AG09309 (cell line): ENCODE results near the gene ACCSL.

ENCODE experiments used
- DNase-seq: peaks from one replicate; pipeline ENCODE4 v3.0.0-alpha.2; 2010; ENCODE audit warnings: low read depth
- H3K4me3 ChIP-seq: 2 replicates; pipeline ENCODE4 v1.5.1; 2011; ENCODE audit warnings: mild to moderate bottlenecking, low read depth, low read length, moderate library complexity; ENCODE audit not compliant: control insufficient read depth
- TF ChIP-seq, protein P1 (sequence below): IDR thresholded peaks from 2 replicates; pipeline ENCODE4 v1.5.1; 2011; ENCODE audit warnings: mild to moderate bottlenecking, low read depth, low read length, inconsistent platforms; ENCODE audit not compliant: insufficient read depth, control insufficient read depth; ENCODE audit errors: missing control alignments

Gene ACCSL

GRCh38 chr11:44078794-44079193 is 31.0 kb downstream of the ACCSL start:
- TF ChIP-seq, protein P1, sequence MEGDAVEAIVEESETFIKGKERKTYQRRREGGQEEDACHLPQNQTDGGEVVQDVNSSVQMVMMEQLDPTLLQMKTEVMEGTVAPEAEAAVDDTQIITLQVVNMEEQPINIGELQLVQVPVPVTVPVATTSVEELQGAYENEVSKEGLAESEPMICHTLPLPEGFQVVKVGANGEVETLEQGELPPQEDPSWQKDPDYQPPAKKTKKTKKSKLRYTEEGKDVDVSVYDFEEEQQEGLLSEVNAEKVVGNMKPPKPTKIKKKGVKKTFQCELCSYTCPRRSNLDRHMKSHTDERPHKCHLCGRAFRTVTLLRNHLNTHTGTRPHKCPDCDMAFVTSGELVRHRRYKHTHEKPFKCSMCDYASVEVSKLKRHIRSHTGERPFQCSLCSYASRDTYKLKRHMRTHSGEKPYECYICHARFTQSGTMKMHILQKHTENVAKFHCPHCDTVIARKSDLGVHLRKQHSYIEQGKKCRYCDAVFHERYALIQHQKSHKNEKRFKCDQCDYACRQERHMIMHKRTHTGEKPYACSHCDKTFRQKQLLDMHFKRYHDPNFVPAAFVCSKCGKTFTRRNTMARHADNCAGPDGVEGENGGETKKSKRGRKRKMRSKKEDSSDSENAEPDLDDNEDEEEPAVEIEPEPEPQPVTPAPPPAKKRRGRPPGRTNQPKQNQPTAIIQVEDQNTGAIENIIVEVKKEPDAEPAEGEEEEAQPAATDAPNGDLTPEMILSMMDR = no peak
- H3K4me3 ChIP-seq = no peak overlapping the region
- DNase-seq = no peak

DNA sequence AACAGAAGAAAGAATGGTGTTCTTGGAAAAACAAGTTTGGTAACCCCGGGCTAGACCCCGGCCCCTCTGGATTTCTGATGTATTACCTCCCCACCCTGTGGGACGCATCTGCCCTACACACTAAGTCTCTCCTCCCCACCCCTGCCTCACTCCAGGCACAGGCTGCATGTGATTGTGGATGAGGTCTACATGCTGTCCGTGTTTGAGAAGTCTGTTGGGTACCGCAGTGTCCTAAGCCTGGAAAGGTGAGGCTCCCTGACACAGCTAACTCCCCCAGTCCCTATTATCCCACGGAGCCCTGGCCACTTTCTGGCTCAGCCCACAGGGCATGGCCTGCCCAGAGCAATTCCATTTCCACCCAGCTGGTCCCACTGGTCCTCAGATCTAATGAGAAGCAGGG is 31.6 kb downstream of the ACCSL start:
- TF ChIP-seq, protein P1 = no peak
- no peak overlapping the region for H3K4me3 ChIP-seq
- DNase-seq = no peak

- TF ChIP-seq, protein P1 = no peak
- no peak overlapping the region for H3K4me3 ChIP-seq
- DNase-seq = no peak
Measured at GRCh38 chr11:44080951-44081350, 33.2 kb downstream of the ACCSL start.

- TF ChIP-seq, protein P1 = no peak
- H3K4me3 ChIP-seq = no peak overlapping the region
- DNase-seq = no peak
Measured at GRCh38 chr11:44082645-44083044, 34.9 kb downstream of the ACCSL start.

GRCh38 chr11:44083433-44083832 is 35.7 kb downstream of the ACCSL start:
- no peak for DNase-seq
- TF ChIP-seq, protein P1 = no peak
- no peak overlapping the region for H3K4me3 ChIP-seq

DNA sequence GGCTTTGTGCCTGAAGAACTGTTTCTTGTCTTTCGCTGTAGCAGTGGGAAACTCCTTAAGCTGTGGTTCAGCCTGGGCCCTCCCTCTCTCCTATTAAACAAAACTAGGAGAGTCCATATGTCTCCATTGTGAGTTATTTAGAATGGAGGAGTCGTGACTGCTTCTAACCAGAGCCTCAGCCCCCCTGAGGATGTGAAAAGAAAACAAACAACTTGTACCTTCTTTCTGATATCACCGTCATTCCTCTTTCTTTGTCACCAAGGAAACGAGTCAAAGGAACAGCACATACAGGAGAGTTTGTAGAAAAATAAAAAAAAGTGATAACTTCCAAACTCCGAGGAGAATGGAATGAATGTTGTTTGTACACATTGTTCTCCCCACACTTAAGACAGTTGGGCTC is 36.1 kb downstream of the ACCSL start:
- TF ChIP-seq, protein P1 = no peak
- no peak overlapping the region for H3K4me3 ChIP-seq
- no peak for DNase-seq

- no peak for DNase-seq
- TF ChIP-seq, protein P1 = no peak
- no peak overlapping the region for H3K4me3 ChIP-seq
Measured at GRCh38 chr11:44085330-44085729, 37.5 kb downstream of the ACCSL start.
